HL-60 (cell line): ENCODE data around the gene LUZP2.

Experiments used
- DNase-seq, 2 experiments: peaks; one replicate each; pipeline ENCODE4 v3.0.0-alpha.2; 2010 to 2020; ENCODE audit warnings: low read depth in 1 of 2, low spot score in 1 of 2
- H3K27ac ChIP-seq: fragments of 250-450 bp; sonication (Bioruptor Pico); replicated peaks from 2 replicates; pipeline ENCODE4 v1.5.1; 2020; ENCODE audit warnings: mild to moderate bottlenecking, moderate library complexity
- H3K27me3 ChIP-seq: fragments of 250-450 bp; sonication (Bioruptor Pico); 2 replicates; pipeline ENCODE4 v1.5.1; 2021; ENCODE audit warnings: mild to moderate bottlenecking, moderate library complexity; ENCODE audit not compliant: insufficient read depth, poor library complexity, severe bottlenecking
- H3K4me3 ChIP-seq: replicated peaks from 2 replicates; pipeline ENCODE4 v1.5.1; 2011; ENCODE audit warnings: mild to moderate bottlenecking, control low read depth, low read length; ENCODE audit not compliant: insufficient read depth
- CTCF ChIP-seq: IDR thresholded peaks from one replicate; pipeline ENCODE4 v1.5.1; 2011; ENCODE audit warnings: low read length, control low read depth, inconsistent platforms; ENCODE audit not compliant: insufficient read depth
- GABPA ChIP-seq: IDR thresholded peaks from 2 replicates; pipeline ENCODE4 v1.6.1; 2012; ENCODE audit warnings: low read depth
- POLR2AphosphoS5 ChIP-seq: IDR thresholded peaks from 2 replicates; pipeline ENCODE4 v1.6.1; 2012; ENCODE audit warnings: low read depth
- REST ChIP-seq: IDR thresholded peaks from 2 replicates; pipeline ENCODE4 v1.6.1; 2012; ENCODE audit warnings: low read depth; ENCODE audit not compliant: insufficient replicate concordance
- SPI1 ChIP-seq: IDR thresholded peaks from 2 replicates; pipeline ENCODE4 v1.6.1; 2012; ENCODE audit warnings: low read depth, mild to moderate bottlenecking, borderline replicate concordance

LUZP2 gene

GRCh38 chr11:24739637-24740036 lies 242.8 kb downstream of the LUZP2 start:
- H3K4me3 ChIP-seq = no peak overlapping the region
- H3K27me3 ChIP-seq = no peaks in the 10 kb centered on the region
- H3K27ac ChIP-seq = no peak overlapping the region
- no peak for DNase-seq
- TF ChIP-seq REST = no peak
- TF ChIP-seq SPI1 = no peak
- TF ChIP-seq POLR2AphosphoS5 = no peak
- no peak for TF ChIP-seq GABPA
- no peak for TF ChIP-seq CTCF

GRCh38 chr11:24747275-24748251 lies 250.7 kb downstream of the LUZP2 start:
- peak in 1 of 2 experiments; percentile 13 for DNase-seq
- H3K27ac ChIP-seq = no peak overlapping the region
- TF ChIP-seq CTCF = no peak
- no peak for TF ChIP-seq GABPA
- no peak for TF ChIP-seq POLR2AphosphoS5
- no peak for TF ChIP-seq SPI1
- no peak for TF ChIP-seq REST

GRCh38 chr11:24748261-24748660 lies 251.4 kb downstream of the LUZP2 start:
- peak in 1 of 2 experiments; percentile 14 for DNase-seq
- no peak overlapping the region for H3K4me3 ChIP-seq
- H3K27me3 ChIP-seq = no peaks in the 10 kb centered on the region
- no peak overlapping the region for H3K27ac ChIP-seq
- no peak for TF ChIP-seq CTCF
- no peak for TF ChIP-seq SPI1
- TF ChIP-seq GABPA = no peak
- TF ChIP-seq REST = no peak
- TF ChIP-seq POLR2AphosphoS5 = no peak

More at GRCh38 chr11:24747275-24748251, 250.7 kb downstream of the LUZP2 start:
- Histone ChIP-seq H3K4me3 (no peak overlapping the region), H3K27me3 (no peaks in the 10 kb centered on the region)
